ENCODE data around the gene NPPA.

Gene NPPA

GRCh38 chr1:11874258-11874562, 26.6 kb upstream of the NPPA start:
- in situ Hi-C loops (cut with HindIII; ENCODE audit: low sequenced_read_pairs), result no loop called here
- H3K4me3 ChIP-seq (ENCODE audit: low read depth, low read length), result no peak overlapping the region
- DNase-seq (ENCODE audit: low read depth, low spot score), result no peak
- TF ChIP-seq, protein P1, sequence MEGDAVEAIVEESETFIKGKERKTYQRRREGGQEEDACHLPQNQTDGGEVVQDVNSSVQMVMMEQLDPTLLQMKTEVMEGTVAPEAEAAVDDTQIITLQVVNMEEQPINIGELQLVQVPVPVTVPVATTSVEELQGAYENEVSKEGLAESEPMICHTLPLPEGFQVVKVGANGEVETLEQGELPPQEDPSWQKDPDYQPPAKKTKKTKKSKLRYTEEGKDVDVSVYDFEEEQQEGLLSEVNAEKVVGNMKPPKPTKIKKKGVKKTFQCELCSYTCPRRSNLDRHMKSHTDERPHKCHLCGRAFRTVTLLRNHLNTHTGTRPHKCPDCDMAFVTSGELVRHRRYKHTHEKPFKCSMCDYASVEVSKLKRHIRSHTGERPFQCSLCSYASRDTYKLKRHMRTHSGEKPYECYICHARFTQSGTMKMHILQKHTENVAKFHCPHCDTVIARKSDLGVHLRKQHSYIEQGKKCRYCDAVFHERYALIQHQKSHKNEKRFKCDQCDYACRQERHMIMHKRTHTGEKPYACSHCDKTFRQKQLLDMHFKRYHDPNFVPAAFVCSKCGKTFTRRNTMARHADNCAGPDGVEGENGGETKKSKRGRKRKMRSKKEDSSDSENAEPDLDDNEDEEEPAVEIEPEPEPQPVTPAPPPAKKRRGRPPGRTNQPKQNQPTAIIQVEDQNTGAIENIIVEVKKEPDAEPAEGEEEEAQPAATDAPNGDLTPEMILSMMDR (IDR thresholded peaks at IDR 0.05; ENCODE audit: low read depth, low read length), result no peak

DNA sequence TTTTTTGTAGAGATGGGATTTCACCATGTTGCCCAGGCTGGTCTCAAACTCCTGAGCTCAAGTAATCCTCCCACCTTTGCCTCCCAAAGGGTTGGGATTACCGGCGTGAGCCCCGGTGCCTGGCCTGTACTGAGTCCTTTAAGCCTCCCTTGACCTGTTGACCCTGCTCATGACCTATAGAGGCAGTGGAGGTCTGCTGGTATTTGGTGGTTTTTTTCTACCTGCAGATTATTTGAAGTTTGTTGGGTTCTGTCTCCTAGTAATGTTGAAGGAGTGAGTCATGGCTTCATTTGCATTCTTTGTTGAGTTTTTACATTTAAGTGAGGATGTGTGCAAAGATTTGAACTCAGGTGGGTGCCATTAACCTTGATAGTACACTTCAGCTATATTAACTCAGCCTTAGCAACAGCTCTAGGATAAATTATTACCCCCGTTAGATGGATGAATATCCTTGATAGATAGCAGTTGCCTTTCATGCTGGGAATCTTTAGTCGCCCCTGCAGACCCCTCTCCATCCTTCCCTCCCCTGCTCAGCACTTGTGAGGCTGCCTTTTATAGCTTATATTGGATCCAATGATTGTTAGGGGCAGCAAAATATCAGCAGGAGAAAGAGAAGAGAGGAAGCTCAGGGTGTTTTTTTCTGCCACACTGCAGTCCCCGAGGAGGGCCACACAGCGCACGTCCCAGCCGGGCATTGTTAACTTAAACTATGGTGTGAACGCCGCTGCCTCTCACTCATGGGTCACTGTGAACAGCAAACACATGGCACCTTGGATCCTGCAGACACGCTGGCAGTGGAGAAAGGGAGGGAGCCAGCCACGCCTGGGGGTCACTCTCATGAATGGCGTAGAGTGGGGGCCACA, 26.0 kb upstream of the NPPA start:
- no peak overlapping the region for H3K4me3 ChIP-seq (ENCODE audit: low read depth, low read length)
- TF ChIP-seq, protein P1 (IDR thresholded peaks at IDR 0.05; ENCODE audit: low read depth, low read length), result no peak
- DNase-seq (ENCODE audit: low read depth, low spot score), result no peak
- in situ Hi-C loops (cut with HindIII; ENCODE audit: low sequenced_read_pairs), result no loop called here

DNA sequence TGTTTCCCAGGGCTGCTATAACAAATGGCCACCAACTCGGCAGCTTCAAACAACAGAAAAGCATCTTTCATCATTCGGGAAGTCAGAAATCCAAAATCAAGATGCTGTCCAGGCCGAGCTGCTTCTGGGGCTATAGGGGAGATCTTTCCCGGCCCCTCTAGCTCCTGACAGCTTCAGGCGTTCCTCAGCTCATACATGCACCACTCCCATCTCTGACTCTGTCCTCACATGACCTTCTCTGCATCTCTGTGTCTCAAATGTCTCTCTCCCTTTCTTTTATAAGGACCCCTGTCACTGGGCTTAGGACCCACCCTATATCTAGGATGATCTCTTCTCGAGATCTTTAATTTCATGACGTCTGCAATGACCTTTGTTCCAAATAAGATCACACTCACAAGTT, 25.0 kb upstream of the NPPA start:
- no peak for DNase-seq (ENCODE audit: low read depth, low spot score)
- in situ Hi-C loops (cut with HindIII; ENCODE audit: low sequenced_read_pairs), result no loop called here
- no peak overlapping the region for H3K4me3 ChIP-seq (ENCODE audit: low read depth, low read length)
- TF ChIP-seq, protein P1 (IDR thresholded peaks at IDR 0.05; ENCODE audit: low read depth, low read length), result no peak

GRCh38 chr1:11869650-11870207, 22.1 kb upstream of the NPPA start:
- DNase-seq (ENCODE audit: low read depth, low spot score), result no peak
- TF ChIP-seq, protein P1 (IDR thresholded peaks at IDR 0.05; ENCODE audit: low read depth, low read length), result no peak
- no peak overlapping the region for H3K4me3 ChIP-seq (ENCODE audit: low read depth, low read length)
- in situ Hi-C loops (cut with HindIII; ENCODE audit: low sequenced_read_pairs), result no loop called here

- DNase-seq (ENCODE audit: low read depth, low spot score), result no peak
- TF ChIP-seq, protein P1 (IDR thresholded peaks at IDR 0.05; ENCODE audit: low read depth, low read length), result no peak
- in situ Hi-C loops (cut with HindIII; ENCODE audit: low sequenced_read_pairs), result no loop called here
- no peak overlapping the region for H3K4me3 ChIP-seq (ENCODE audit: low read depth, low read length)
Observed at GRCh38 chr1:11869104-11869503, 21.5 kb upstream of the NPPA start.

- TF ChIP-seq, protein P1 (IDR thresholded peaks at IDR 0.05; ENCODE audit: low read depth, low read length), result no peak
- no peak for DNase-seq (ENCODE audit: low read depth, low spot score)
- H3K4me3 ChIP-seq (ENCODE audit: low read depth, low read length), result no peak overlapping the region
- in situ Hi-C loops (cut with HindIII; ENCODE audit: low sequenced_read_pairs), result no loop called here
Observed at GRCh38 chr1:11868331-11868980, 20.9 kb upstream of the NPPA start.
